ENCODE data around the gene VASP.

DNA sequence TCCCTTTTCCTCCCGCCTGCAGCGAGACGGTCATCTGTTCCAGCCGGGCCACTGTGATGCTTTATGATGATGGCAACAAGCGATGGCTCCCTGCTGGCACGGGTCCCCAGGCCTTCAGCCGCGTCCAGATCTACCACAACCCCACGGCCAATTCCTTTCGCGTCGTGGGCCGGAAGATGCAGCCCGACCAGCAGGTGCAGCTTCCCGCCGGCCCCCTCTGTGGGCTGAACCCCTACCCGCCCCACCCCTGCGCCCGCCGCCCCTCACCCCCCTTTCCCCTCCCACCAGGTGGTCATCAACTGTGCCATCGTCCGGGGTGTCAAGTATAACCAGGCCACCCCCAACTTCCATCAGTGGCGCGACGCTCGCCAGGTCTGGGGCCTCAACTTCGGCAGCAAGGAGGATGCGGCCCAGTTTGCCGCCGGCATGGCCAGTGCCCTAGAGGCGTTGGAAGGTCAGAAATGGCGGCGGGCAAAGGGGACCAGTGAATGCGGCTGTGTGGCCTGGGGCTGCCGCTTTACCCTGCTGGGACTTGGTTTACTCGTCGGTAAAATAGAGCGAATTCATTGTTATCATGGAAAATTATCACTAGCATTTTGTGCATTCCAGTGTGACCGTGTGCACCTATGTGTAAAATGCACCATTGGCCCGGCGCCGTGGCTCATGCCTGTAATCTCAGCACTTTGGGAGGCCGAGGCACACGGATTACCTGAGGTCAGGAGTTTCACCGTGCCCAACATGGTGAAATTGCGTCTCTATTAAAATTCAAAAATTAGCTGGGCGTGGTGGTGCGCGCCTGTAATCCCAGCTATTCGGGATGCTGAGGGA, 10.6 kb downstream of the VASP start:
- TF ChIP-seq CTCF (conservative IDR thresholded peaks at IDR 0.05; ENCODE audit: low read depth, low read length) (no peak), USF2 (IDR thresholded peaks at IDR 0.05; ENCODE audit: low read depth, low read length) (no peak), POLR2A (IDR thresholded peaks at IDR 0.05; ENCODE audit: low read depth, low read length) (no peak), CHD1 (IDR thresholded peaks at IDR 0.05; ENCODE audit: low read depth, low read length) (no peak), MXI1 (IDR thresholded peaks at IDR 0.05; ENCODE audit: borderline replicate concordance, low read depth, low read length) (no peak), BHLHE40 (IDR thresholded peaks at IDR 0.05; ENCODE audit: low read depth, low read length) (no peak), SMC3 (IDR thresholded peaks at IDR 0.05; ENCODE audit: low read depth, low read length) (no peak), NFE2L2 (IDR thresholded peaks at IDR 0.05; ENCODE audit: low read depth, low read length) (no peak), CEBPB (IDR thresholded peaks at IDR 0.05; ENCODE audit: low read depth, low read length) (no peak), RAD21 (IDR thresholded peaks at IDR 0.05; ENCODE audit: low read length) (no peak), MAFK (IDR thresholded peaks at IDR 0.05; ENCODE audit: low read depth, low read length) (no peak)
- TF ChIP-seq, protein P1, sequence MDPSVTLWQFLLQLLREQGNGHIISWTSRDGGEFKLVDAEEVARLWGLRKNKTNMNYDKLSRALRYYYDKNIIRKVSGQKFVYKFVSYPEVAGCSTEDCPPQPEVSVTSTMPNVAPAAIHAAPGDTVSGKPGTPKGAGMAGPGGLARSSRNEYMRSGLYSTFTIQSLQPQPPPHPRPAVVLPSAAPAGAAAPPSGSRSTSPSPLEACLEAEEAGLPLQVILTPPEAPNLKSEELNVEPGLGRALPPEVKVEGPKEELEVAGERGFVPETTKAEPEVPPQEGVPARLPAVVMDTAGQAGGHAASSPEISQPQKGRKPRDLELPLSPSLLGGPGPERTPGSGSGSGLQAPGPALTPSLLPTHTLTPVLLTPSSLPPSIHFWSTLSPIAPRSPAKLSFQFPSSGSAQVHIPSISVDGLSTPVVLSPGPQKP (IDR thresholded peaks at IDR 0.05; ENCODE audit: borderline replicate concordance, low read depth, low read length) = no peak

All from IMR-90 (cell line).